B cell (primary cell): ENCODE results near the gene FRMPD1. TPM values are rescaled to one million over a fixed set of nuclear protein-coding genes. Genes with fewer than 3 reads are reported as not detected.

Experiments used
- ATAC-seq: fragments of 200-7000 bp; cut with Tn5 transposase; one replicate; pipeline ENCODE4 v1.10.0; 2021; ENCODE audit warnings: low read depth, mild to moderate bottlenecking, moderate number of reproducible peaks, moderate library complexity
- CTCF ChIA-PET: fragments of 350-600 bp; sonication (Branson Sonifier 250); formaldehyde crosslinking; loops from one replicate; lab custom pipeline; 2021; ENCODE audit warnings: antibody characterized with exemption, inconsistent platforms; lab: Charles Lee
- POLR2A ChIA-PET: fragments of 350-600 bp; sonication (Branson Sonifier 250); formaldehyde crosslinking; loops from one replicate; lab custom pipeline; 2021; ENCODE audit warnings: antibody characterized with exemption; lab: Charles Lee
- DNase-seq: peaks from one replicate; pipeline ENCODE4 v3.0.0; 2013
- H2AFZ ChIP-seq: 2 replicates; pipeline ENCODE4 v1.6.1; 2012; ENCODE audit warnings: mild to moderate bottlenecking, low read depth, low read length; ENCODE audit not compliant: insufficient read depth, poor library complexity, severe bottlenecking
- H3K27ac ChIP-seq, 2 donors: 1 replicate in 1 of 2; 2 replicates in 1 of 2; pipeline ENCODE4 v1.5.1; 2012 to 2013; ENCODE audit warnings: low read length in 2 of 2, mild to moderate bottlenecking in 2 of 2, moderate library complexity in 1 of 2
- H3K27me3 ChIP-seq, 4 experiments: fragments of 200-600 bp in 1 of 4; sonication (generic) in 1 of 4; replicated peaks in 1 of 4; 1 replicate in 2 of 4; 2 replicates in 2 of 4; pipeline versions ENCODE4 v1.6.1 to v1.7.0; 2013 to 2016; ENCODE audit warnings: low read length in 3 of 4, mild to moderate bottlenecking in 2 of 4, mixed read lengths in 1 of 4, moderate library complexity in 1 of 4; ENCODE audit not compliant: insufficient read depth in 4 of 4, control insufficient read depth in 3 of 4; ENCODE audit errors: control extremely low read depth in 1 of 4
- H3K36me3 ChIP-seq, 2 experiments: replicated peaks in 1 of 2; 1 replicate in 1 of 2; 2 replicates in 1 of 2; pipeline versions ENCODE4 v1.6.1 to v1.7.1; 2013; ENCODE audit warnings: low read length in 1 of 2; ENCODE audit not compliant: insufficient read depth in 2 of 2, control insufficient read depth in 1 of 2; ENCODE audit errors: control extremely low read depth in 1 of 2, extremely low read depth in 1 of 2
- H3K4me1 ChIP-seq, 2 donors: fragments of 200-600 bp in 1 of 2; sonication (generic) in 1 of 2; 1 replicate in 1 of 2; 2 replicates in 1 of 2; pipeline versions ENCODE4 v1.5.1 to v1.6.1; 2013 to 2017; ENCODE audit warnings: low read length in 2 of 2; ENCODE audit not compliant: control insufficient read depth in 2 of 2, insufficient read depth in 2 of 2
- H3K4me2 ChIP-seq: replicated peaks from 2 replicates; pipeline ENCODE3; 2012; ENCODE audit warnings: mild to moderate bottlenecking, low read depth, low read length; ENCODE audit not compliant: poor library complexity, severe bottlenecking
- H3K4me3 ChIP-seq, 5 experiments: fragments of 200-600 bp in 1 of 5; sonication (generic) in 1 of 5; 1 replicate in 3 of 5; 2 replicates in 2 of 5; pipeline versions ENCODE4 v1.5.1 to v1.7.0; 2011 to 2016; ENCODE audit warnings: low read length in 4 of 5, mild to moderate bottlenecking in 4 of 5, low read depth in 2 of 5, control low read depth in 1 of 5, moderate library complexity in 1 of 5; ENCODE audit not compliant: insufficient read depth in 1 of 5; ENCODE audit errors: control extremely low read depth in 1 of 5, extremely low read depth in 1 of 5
- H3K79me2 ChIP-seq: fragments of 200-600 bp; sonication (generic); one replicate; pipeline ENCODE4 v1.6.0; 2016; ENCODE audit warnings: low read length; ENCODE audit not compliant: control insufficient read depth, insufficient read depth
- H3K9ac ChIP-seq: fragments of 200-600 bp; sonication (generic); 2 replicates; pipeline ENCODE4 v1.6.1; 2017; ENCODE audit warnings: mild to moderate bottlenecking, low read length, moderate library complexity
- H3K9me3 ChIP-seq, 3 donors: one replicate each; pipeline versions ENCODE4 v1.6.1 to v1.7.1; 2013; ENCODE audit warnings: low read length in 2 of 3; ENCODE audit not compliant: control insufficient read depth in 2 of 3, insufficient read depth in 1 of 3; ENCODE audit errors: control extremely low read depth in 1 of 3
- H4K20me1 ChIP-seq: 2 replicates; pipeline ENCODE4 v1.6.0; 2012; ENCODE audit warnings: mild to moderate bottlenecking, low read length; ENCODE audit not compliant: insufficient read depth, control insufficient read depth, poor library complexity, severe bottlenecking
- H3K27ac Mint-ChIP-seq: one replicate; pipeline ENCODE4 v1.8.0; 2021; ENCODE audit warnings: mixed read lengths
- H3K27me3 Mint-ChIP-seq: one replicate; pipeline ENCODE4 v1.8.0; 2021; ENCODE audit warnings: mixed read lengths
- H3K4me1 Mint-ChIP-seq: one replicate; pipeline ENCODE4 v1.8.0; 2021; ENCODE audit warnings: mixed read lengths
- H3K4me3 Mint-ChIP-seq: one replicate; pipeline ENCODE4 v1.8.0; 2021; ENCODE audit warnings: mixed read lengths
- H3K9me3 Mint-ChIP-seq: one replicate; pipeline ENCODE4 v1.8.0; 2022; ENCODE audit warnings: mixed read lengths; ENCODE audit not compliant: insufficient read depth
- EZH2 ChIP-seq: IDR thresholded peaks from 2 replicates; pipeline ENCODE4 v1.6.1; 2012; ENCODE audit warnings: borderline replicate concordance, low read depth, mild to moderate bottlenecking, moderate library complexity, low read length; ENCODE audit not compliant: insufficient read depth, poor library complexity, severe bottlenecking
- WGBS: methylation state at CpG from one replicate; pipeline ENCODE4 v1.1.5; 2013; ENCODE audit warnings: missing lambda C conversion rate; ENCODE audit not compliant: insufficient coverage; 5-methylcytosine and 5-hydroxymethylcytosine counted together
- intact Hi-C: fragments of 100-400 bp; cut with micrococcal nuclease; formaldehyde crosslinking; loops from one replicate; pipeline ENCODE4 v1.10.0; 2022
- polyA plus RNA-seq: library from polyadenylated mRNA; depleted of rRNA; stranded (reverse); fragments of >200 nt; gene quantifications from 2 replicates; pipeline ENCODE4 v1.2.3, GENCODE V29; 2012
- total RNA-seq, 2 donors: library from RNA; stranded (reverse); fragments of 120-200 nt in 1 of 2; gene quantifications; 1 replicate in 1 of 2; 2 replicates in 1 of 2; pipeline versions ENCODE4 v1.2.3 to v1.2.4, GENCODE V29; 2013 to 2022
- TF ChIP-seq, protein P1 (sequence below): fragments of 200-600 bp; IDR thresholded peaks from one replicate; pipeline ENCODE4 v1.8.0; 2022; ENCODE audit warnings: antibody characterized with exemption, mild to moderate bottlenecking

FRMPD1 gene
- total and polyA plus RNA-seq, 2 donors (not counting 1 experiment from before 2014, with no cell fraction given), result 0.05 TPM; not detected in 1

DNA sequence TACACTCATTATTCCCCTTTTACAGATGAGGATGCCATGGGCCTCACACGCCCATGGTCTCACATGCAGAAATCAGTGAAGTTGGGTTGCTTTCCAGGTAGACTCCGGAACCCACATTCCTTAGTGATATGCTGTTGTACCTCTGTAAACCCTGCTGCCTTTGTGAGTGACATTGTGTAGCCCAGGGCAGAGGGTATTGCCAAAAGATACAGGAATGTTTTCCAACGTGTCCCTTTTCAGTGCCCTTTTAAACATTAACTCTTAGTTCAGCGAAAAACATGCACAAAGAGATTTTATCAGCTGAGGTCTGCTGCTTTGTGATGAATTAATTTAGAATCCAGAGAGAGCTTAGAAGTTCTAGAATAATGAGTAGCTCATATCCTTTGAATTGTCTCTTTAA lies 64.5 kb downstream of the FRMPD1 start:
- no peak overlapping the region for H3K27ac ChIP-seq
- H3K27me3 ChIP-seq, result no peaks in the 10 kb centered on the region
- H3K4me1 Mint-ChIP-seq, result no peaks in the 10 kb centered on the region
- WGBS, result 100% methylated on average over 2 of the region's 4 CpGs
- no peaks in the 10 kb centered on the region for H3K9me3 Mint-ChIP-seq
- no peak overlapping the region for H3K4me3 Mint-ChIP-seq
- TF ChIP-seq, protein P1, sequence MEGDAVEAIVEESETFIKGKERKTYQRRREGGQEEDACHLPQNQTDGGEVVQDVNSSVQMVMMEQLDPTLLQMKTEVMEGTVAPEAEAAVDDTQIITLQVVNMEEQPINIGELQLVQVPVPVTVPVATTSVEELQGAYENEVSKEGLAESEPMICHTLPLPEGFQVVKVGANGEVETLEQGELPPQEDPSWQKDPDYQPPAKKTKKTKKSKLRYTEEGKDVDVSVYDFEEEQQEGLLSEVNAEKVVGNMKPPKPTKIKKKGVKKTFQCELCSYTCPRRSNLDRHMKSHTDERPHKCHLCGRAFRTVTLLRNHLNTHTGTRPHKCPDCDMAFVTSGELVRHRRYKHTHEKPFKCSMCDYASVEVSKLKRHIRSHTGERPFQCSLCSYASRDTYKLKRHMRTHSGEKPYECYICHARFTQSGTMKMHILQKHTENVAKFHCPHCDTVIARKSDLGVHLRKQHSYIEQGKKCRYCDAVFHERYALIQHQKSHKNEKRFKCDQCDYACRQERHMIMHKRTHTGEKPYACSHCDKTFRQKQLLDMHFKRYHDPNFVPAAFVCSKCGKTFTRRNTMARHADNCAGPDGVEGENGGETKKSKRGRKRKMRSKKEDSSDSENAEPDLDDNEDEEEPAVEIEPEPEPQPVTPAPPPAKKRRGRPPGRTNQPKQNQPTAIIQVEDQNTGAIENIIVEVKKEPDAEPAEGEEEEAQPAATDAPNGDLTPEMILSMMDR, result no peak
- TF ChIP-seq EZH2, result no peak
- DNase-seq (no peak), ATAC-seq (no peak)
- no peaks in the 10 kb centered on the region for H3K9me3 ChIP-seq
- no peaks in the 10 kb centered on the region for H4K20me1 ChIP-seq
- intact Hi-C loops, result no loop called here
- POLR2A ChIA-PET, result no interaction called here
- peaks cover 4% of the 10 kb centered on the region for H3K27me3 Mint-ChIP-seq
- no peak overlapping the region for H3K9ac ChIP-seq
- no peaks in the 10 kb centered on the region for H3K4me1 ChIP-seq
- CTCF ChIA-PET, result no interaction called here
- no peak overlapping the region for H3K4me2 ChIP-seq
- H3K79me2 ChIP-seq, result no peaks in the 10 kb centered on the region
- no peak overlapping the region for H3K27ac Mint-ChIP-seq
- H2AFZ ChIP-seq, result no peak overlapping the region
- no peak overlapping the region for H3K4me3 ChIP-seq
- no peaks in the 10 kb centered on the region for H3K36me3 ChIP-seq

- no peaks in the 10 kb centered on the region for H3K9me3 Mint-ChIP-seq
- Histone ChIP-seq H3K9me3 (no peaks in the 10 kb centered on the region), H3K9ac (no peak overlapping the region), H3K4me1 (no peaks in the 10 kb centered on the region), H4K20me1 (no peaks in the 10 kb centered on the region), H3K36me3 (no peaks in the 10 kb centered on the region), H3K4me2 (no peak overlapping the region), H3K27ac (no peak overlapping the region), H3K4me3 (no peak overlapping the region), H2AFZ (no peak overlapping the region), H3K79me2 (no peaks in the 10 kb centered on the region), H3K27me3 (no peaks in the 10 kb centered on the region)
- 94% methylated on average over 4 of the region's 5 CpGs for WGBS
- DNase-seq (no peak), ATAC-seq (no peak)
- ChIA-PET POLR2A (no interaction called here), CTCF (no interaction called here)
- no peaks in the 10 kb centered on the region for H3K4me1 Mint-ChIP-seq
- no peak overlapping the region for H3K4me3 Mint-ChIP-seq
- no peak overlapping the region for H3K27ac Mint-ChIP-seq
- H3K27me3 Mint-ChIP-seq, result peaks cover 4% of the 10 kb centered on the region
- intact Hi-C loops, result no loop called here
- TF ChIP-seq, protein P1, result no peak
- no peak for TF ChIP-seq EZH2
Observed at GRCh38 chr9:37715991-37716505, 65.3 kb downstream of the FRMPD1 start.
